ENCODE measurements around the gene NKAIN1. TPM values are rescaled to one million over a fixed set of nuclear protein-coding genes. Genes with fewer than 3 reads are reported as not detected.
A peak's percentile ranks its signal among the peaks of the same experiment; 100 is the strongest.
"Not testable (repeated sequence)": the region's sequence is repeated elsewhere in the genome, so short reads cannot be mapped to it uniquely, and the experiment has no call there.

The NKAIN1 gene
- polyA plus RNA-seq, 1 donor from 2014 or later = 33.4 TPM

- Histone ChIP-seq H3K4me3 (ENCODE audit: low read length) (no peak overlapping the region), H3K27ac (ENCODE audit: low read length) (no peak overlapping the region), H4K20me1 (ENCODE audit: insufficient read depth) (no peaks in the 10 kb centered on the region), H3K79me2 (replicated peaks; ENCODE audit: insufficient read depth, low read length) (no peaks in the 10 kb centered on the region), H3K9me2 (ENCODE audit: insufficient read depth, low read length) (no peaks in the 10 kb centered on the region), H3K4me2 (ENCODE audit: low read length) (no peak overlapping the region), H3K36me3 (ENCODE audit: insufficient read depth, low read length) (no peaks in the 10 kb centered on the region), H2AFZ (ENCODE audit: low read depth, low read length) (no peak overlapping the region), H3F3A (ENCODE audit: insufficient read depth, low read length, poor library complexity, severe bottlenecking) (no peaks in the 10 kb centered on the region), H3K9me3 (ENCODE audit: low read length) (no peaks in the 10 kb centered on the region), H3K27me3 (ENCODE audit: insufficient read depth, low read depth, low read length) (no peaks in the 10 kb centered on the region), H3K9ac (ENCODE audit: low read length) (no peak overlapping the region)
- TF ChIP-seq RAD21 (conservative IDR thresholded peaks at IDR 0.05) (no peak), EZH2 (IDR thresholded peaks at IDR 0.05; ENCODE audit: borderline replicate concordance, insufficient read depth, low read length, poor library complexity, severe bottlenecking) (no peak), POLR2AphosphoS5 (IDR thresholded peaks at IDR 0.05) (no peak), TAF1 (IDR thresholded peaks at IDR 0.05; ENCODE audit: low read depth) (no peak), SMC3 (conservative IDR thresholded peaks at IDR 0.05; ENCODE audit: poor library complexity) (peak; percentile 36), MXI1 (conservative IDR thresholded peaks at IDR 0.05; ENCODE audit: poor library complexity, severe bottlenecking) (no peak), EP300 (conservative IDR thresholded peaks at IDR 0.05; ENCODE audit: poor library complexity, severe bottlenecking) (no peak)
- TF ChIP-seq, protein P1, sequence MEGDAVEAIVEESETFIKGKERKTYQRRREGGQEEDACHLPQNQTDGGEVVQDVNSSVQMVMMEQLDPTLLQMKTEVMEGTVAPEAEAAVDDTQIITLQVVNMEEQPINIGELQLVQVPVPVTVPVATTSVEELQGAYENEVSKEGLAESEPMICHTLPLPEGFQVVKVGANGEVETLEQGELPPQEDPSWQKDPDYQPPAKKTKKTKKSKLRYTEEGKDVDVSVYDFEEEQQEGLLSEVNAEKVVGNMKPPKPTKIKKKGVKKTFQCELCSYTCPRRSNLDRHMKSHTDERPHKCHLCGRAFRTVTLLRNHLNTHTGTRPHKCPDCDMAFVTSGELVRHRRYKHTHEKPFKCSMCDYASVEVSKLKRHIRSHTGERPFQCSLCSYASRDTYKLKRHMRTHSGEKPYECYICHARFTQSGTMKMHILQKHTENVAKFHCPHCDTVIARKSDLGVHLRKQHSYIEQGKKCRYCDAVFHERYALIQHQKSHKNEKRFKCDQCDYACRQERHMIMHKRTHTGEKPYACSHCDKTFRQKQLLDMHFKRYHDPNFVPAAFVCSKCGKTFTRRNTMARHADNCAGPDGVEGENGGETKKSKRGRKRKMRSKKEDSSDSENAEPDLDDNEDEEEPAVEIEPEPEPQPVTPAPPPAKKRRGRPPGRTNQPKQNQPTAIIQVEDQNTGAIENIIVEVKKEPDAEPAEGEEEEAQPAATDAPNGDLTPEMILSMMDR (IDR thresholded peaks at IDR 0.05; ENCODE audit: poor library complexity, severe bottlenecking) = peak; percentile 52
- TF ChIP-seq, protein P2, sequence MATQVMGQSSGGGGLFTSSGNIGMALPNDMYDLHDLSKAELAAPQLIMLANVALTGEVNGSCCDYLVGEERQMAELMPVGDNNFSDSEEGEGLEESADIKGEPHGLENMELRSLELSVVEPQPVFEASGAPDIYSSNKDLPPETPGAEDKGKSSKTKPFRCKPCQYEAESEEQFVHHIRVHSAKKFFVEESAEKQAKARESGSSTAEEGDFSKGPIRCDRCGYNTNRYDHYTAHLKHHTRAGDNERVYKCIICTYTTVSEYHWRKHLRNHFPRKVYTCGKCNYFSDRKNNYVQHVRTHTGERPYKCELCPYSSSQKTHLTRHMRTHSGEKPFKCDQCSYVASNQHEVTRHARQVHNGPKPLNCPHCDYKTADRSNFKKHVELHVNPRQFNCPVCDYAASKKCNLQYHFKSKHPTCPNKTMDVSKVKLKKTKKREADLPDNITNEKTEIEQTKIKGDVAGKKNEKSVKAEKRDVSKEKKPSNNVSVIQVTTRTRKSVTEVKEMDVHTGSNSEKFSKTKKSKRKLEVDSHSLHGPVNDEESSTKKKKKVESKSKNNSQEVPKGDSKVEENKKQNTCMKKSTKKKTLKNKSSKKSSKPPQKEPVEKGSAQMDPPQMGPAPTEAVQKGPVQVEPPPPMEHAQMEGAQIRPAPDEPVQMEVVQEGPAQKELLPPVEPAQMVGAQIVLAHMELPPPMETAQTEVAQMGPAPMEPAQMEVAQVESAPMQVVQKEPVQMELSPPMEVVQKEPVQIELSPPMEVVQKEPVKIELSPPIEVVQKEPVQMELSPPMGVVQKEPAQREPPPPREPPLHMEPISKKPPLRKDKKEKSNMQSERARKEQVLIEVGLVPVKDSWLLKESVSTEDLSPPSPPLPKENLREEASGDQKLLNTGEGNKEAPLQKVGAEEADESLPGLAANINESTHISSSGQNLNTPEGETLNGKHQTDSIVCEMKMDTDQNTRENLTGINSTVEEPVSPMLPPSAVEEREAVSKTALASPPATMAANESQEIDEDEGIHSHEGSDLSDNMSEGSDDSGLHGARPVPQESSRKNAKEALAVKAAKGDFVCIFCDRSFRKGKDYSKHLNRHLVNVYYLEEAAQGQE (IDR thresholded peaks at IDR 0.05; ENCODE audit: borderline replicate concordance) = no peak
Observed at GRCh38 chr1:31181515-31182343, 58.0 kb downstream of the NKAIN1 start.

DNA sequence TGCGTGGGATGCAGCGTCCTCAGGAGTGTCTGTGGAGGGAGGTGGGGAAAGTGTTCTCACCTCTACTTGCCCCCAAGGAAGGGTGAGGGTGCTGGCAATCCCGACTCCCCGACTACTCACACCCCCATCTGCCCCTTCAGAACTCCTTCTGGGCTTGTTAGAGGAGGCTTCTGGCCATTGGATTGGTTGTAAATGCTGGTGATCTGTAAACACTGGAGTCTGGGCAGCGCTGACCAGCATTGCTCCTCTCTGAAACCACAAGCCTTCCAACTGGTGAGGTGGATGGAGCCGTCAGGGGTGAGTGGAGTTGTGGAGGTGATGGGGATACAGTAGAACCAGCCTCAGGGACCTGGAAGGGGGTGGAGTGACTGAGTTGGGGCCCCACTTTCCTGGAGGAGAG lies 59.3 kb downstream of the NKAIN1 start:
- Histone ChIP-seq H3K9me3 (ENCODE audit: low read length) (no peaks in the 10 kb centered on the region), H3K4me2 (ENCODE audit: low read length) (no peak overlapping the region), H3K27ac (ENCODE audit: low read length) (no peak overlapping the region), H3K4me3 (ENCODE audit: low read length) (no peak overlapping the region), H3K27me3 (ENCODE audit: insufficient read depth, low read depth, low read length) (no peaks in the 10 kb centered on the region), H4K20me1 (ENCODE audit: insufficient read depth) (no peaks in the 10 kb centered on the region), H3K36me3 (ENCODE audit: insufficient read depth, low read length) (no peaks in the 10 kb centered on the region), H3F3A (ENCODE audit: insufficient read depth, low read length, poor library complexity, severe bottlenecking) (no peaks in the 10 kb centered on the region), H3K79me2 (replicated peaks; ENCODE audit: insufficient read depth, low read length) (no peaks in the 10 kb centered on the region), H3K9ac (ENCODE audit: low read length) (no peak overlapping the region), H2AFZ (ENCODE audit: low read depth, low read length) (no peak overlapping the region), H3K9me2 (ENCODE audit: insufficient read depth, low read length) (no peaks in the 10 kb centered on the region)
- no peak for TF ChIP-seq SMC3 (conservative IDR thresholded peaks at IDR 0.05; ENCODE audit: poor library complexity)

- not testable (repeated sequence) for H3K4me3 ChIP-seq (ENCODE audit: low read length); H3K9ac ChIP-seq (ENCODE audit: low read length); H3K79me2 ChIP-seq (replicated peaks; ENCODE audit: insufficient read depth, low read length); H3K36me3 ChIP-seq (ENCODE audit: insufficient read depth, low read length); H2AFZ ChIP-seq (ENCODE audit: low read depth, low read length); H3K9me2 ChIP-seq (ENCODE audit: insufficient read depth, low read length); H3K27ac ChIP-seq (ENCODE audit: low read length); H3K4me2 ChIP-seq (ENCODE audit: low read length); H3K9me3 ChIP-seq (ENCODE audit: low read length); H3F3A ChIP-seq (ENCODE audit: insufficient read depth, low read length, poor library complexity, severe bottlenecking); H4K20me1 ChIP-seq (ENCODE audit: insufficient read depth); H3K27me3 ChIP-seq (ENCODE audit: insufficient read depth, low read depth, low read length)
Observed at GRCh38 chr1:31176291-31176690, 63.4 kb downstream of the NKAIN1 start.

Measured in neural cell (in vitro differentiated cells).